A673 (cell line): ENCODE measurements around the gene GPC6. TPM values are rescaled to one million over a fixed set of nuclear protein-coding genes. Genes with fewer than 3 reads are reported as not detected.

Source experiments
- BruUV-seq: library from RNA; stranded (reverse); fragments of 400-500 nt; replicated peaks from 2 replicates; lab custom pipeline; 2021; lab: Mats Ljungman, UMichigan
- CTCF ChIA-PET: fragments of 300-600 bp; sonication (Branson Sonifier 250); formaldehyde crosslinking; loops from one replicate; lab custom pipeline; 2022; ENCODE audit warnings: antibody characterized with exemption; lab: Charles Lee
- POLR2A ChIA-PET: fragments of 300-600 bp; sonication (Branson Sonifier 250); formaldehyde crosslinking; loops from one replicate; lab custom pipeline; 2022; ENCODE audit warnings: antibody characterized with exemption; ENCODE audit not compliant: low non-redundant PET; lab: Charles Lee
- DNase-seq: peaks from one replicate; pipeline ENCODE4 v3.0.0-alpha.2; 2015; ENCODE audit warnings: low spot score
- H3K27ac ChIP-seq: fragments of 200-600 bp; sonication (generic); 2 replicates; pipeline ENCODE4 v1.5.1; 2016; ENCODE audit warnings: mixed run types, low read depth, mild to moderate bottlenecking, mixed read lengths, antibody characterized with exemption, low read length; ENCODE audit not compliant: poor library complexity, severe bottlenecking
- H3K27me3 ChIP-seq: fragments of 200-600 bp; sonication (generic); replicated peaks from 2 replicates; pipeline ENCODE4 v1.6.1; 2017; ENCODE audit warnings: mixed run types, low read depth, mild to moderate bottlenecking, mixed read lengths, antibody characterized with exemption, low read length; ENCODE audit not compliant: insufficient read depth, poor library complexity
- H3K36me3 ChIP-seq: fragments of 200-600 bp; sonication (generic); 2 replicates; pipeline ENCODE4 v1.6.1; 2016; ENCODE audit warnings: mixed run types, mild to moderate bottlenecking, mixed read lengths, antibody characterized with exemption, low read length; ENCODE audit not compliant: insufficient read depth, poor library complexity, severe bottlenecking
- H3K4me1 ChIP-seq: fragments of 200-600 bp; sonication (generic); 2 replicates; pipeline ENCODE4 v1.6.1; 2017; ENCODE audit warnings: mixed run types, mild to moderate bottlenecking, mixed read lengths, antibody characterized with exemption, low read length; ENCODE audit not compliant: insufficient read depth, poor library complexity, severe bottlenecking
- H3K4me3 ChIP-seq: fragments of 200-600 bp; sonication (generic); 2 replicates; pipeline ENCODE4 v1.5.1; 2016; ENCODE audit warnings: low read depth, mixed run types, mild to moderate bottlenecking, mixed read lengths, low read length; ENCODE audit not compliant: poor library complexity, severe bottlenecking
- H3K9me3 ChIP-seq: fragments of 200-600 bp; sonication (generic); 2 replicates; pipeline ENCODE4 v1.6.1; 2016; ENCODE audit warnings: mixed run types, low read depth, mild to moderate bottlenecking, mixed read lengths, antibody characterized with exemption, low read length; ENCODE audit not compliant: poor library complexity, severe bottlenecking
- EZH2 ChIP-seq: fragments of 200-600 bp; sonication (generic); IDR thresholded peaks from 2 replicates; pipeline ENCODE4 v1.6.1; 2017; ENCODE audit warnings: borderline replicate concordance, low read depth, mild to moderate bottlenecking, mixed read lengths, antibody characterized with exemption, low read length; ENCODE audit not compliant: poor library complexity, severe bottlenecking
- intact Hi-C: fragments of 100-400 bp; cut with micrococcal nuclease; formaldehyde crosslinking; loops from one replicate; pipeline ENCODE4 v1.10.0; 2022; ENCODE audit not compliant: unreplicated experiment
- total RNA-seq: library from RNA; stranded (reverse); gene quantifications from 2 replicates; pipeline ENCODE4 v1.2.3, GENCODE V29; 2021
- TF ChIP-seq, protein P1 (sequence below): fragments of 300-800, 200-600 bp; sonication (generic); conservative IDR thresholded peaks from 2 replicates; pipeline ENCODE4 v1.5.1; 2017; ENCODE audit warnings: low read depth, mild to moderate bottlenecking, antibody characterized with exemption, low read length, moderate library complexity, mixed read lengths

Gene GPC6
- total RNA-seq, 1 experiment from 2014 or later, result 23.3 TPM

DNA sequence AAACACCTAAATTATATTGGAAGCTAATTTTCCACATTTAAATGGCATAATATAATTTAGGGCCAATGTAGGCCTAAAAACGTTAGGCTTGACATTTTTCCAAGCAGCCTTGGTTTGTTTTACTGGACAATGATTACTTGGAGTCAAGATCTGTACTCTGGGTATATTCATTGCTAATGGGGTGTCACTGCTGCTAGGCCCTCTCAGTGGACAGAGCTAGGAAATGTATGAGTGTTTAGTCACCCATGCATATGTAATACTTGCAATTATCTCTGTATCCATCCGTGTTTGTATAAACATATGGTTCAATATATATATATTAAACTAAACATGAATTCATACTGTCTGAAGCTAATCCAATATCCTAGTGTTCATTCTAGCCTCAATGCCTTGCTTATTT lies 654.8 kb downstream of the GPC6 start:
- Histone ChIP-seq H3K4me3 (no peak overlapping the region), H3K4me1 (peaks cover 7% of the 10 kb centered on the region), H3K27ac (no peak overlapping the region), H3K36me3 (no peaks in the 10 kb centered on the region), H3K9me3 (no peaks in the 10 kb centered on the region), H3K27me3 (no peaks in the 10 kb centered on the region)
- intact Hi-C loops, result no loop called here
- ChIA-PET CTCF (no interaction called here), POLR2A (no interaction called here)
- TF ChIP-seq EZH2, result no peak
- TF ChIP-seq, protein P1, sequence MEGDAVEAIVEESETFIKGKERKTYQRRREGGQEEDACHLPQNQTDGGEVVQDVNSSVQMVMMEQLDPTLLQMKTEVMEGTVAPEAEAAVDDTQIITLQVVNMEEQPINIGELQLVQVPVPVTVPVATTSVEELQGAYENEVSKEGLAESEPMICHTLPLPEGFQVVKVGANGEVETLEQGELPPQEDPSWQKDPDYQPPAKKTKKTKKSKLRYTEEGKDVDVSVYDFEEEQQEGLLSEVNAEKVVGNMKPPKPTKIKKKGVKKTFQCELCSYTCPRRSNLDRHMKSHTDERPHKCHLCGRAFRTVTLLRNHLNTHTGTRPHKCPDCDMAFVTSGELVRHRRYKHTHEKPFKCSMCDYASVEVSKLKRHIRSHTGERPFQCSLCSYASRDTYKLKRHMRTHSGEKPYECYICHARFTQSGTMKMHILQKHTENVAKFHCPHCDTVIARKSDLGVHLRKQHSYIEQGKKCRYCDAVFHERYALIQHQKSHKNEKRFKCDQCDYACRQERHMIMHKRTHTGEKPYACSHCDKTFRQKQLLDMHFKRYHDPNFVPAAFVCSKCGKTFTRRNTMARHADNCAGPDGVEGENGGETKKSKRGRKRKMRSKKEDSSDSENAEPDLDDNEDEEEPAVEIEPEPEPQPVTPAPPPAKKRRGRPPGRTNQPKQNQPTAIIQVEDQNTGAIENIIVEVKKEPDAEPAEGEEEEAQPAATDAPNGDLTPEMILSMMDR, result no peak
- no peak for DNase-seq
- BruUV-seq, result no TSS peak

DNA sequence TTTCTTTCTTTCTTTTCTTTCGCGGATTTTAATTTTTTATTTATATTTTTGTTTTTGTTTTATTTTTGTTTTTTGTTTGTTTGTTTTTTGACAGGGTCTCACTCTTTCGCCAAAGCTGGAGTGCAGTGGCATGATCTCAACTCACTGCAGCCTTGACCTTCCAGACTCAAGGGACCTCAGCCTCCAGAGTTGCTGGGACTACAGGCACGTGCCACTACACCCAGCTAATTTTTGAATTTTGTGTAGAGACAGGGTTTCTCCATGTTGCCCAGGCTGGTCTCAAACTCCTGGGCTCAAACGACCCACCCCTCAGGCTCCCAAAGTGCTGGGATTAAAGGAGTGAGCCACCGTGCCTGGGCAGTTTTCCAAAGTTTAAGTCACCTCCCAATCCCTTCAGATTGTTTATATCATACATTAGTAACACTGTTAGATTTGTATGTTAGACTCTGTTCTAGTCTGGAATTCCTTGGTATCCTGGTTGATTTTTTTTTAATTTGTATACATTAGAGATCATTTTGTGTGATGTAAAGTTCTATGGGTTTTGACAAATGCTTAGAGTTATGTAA lies 655.6 kb downstream of the GPC6 start:
- no TSS peak for BruUV-seq
- H3K27me3 ChIP-seq, result no peaks in the 10 kb centered on the region
- H3K4me3 ChIP-seq, result no peak overlapping the region
- CTCF ChIA-PET, result no interaction called here
- H3K27ac ChIP-seq, result no peak overlapping the region
- peak; percentile 23 for DNase-seq
- POLR2A ChIA-PET, result no interaction called here
- H3K9me3 ChIP-seq, result no peaks in the 10 kb centered on the region
- TF ChIP-seq EZH2, result no peak
- TF ChIP-seq, protein P1, result no peak
- intact Hi-C loops, result no loop called here
- peaks cover 7% of the 10 kb centered on the region for H3K4me1 ChIP-seq
- H3K36me3 ChIP-seq, result no peaks in the 10 kb centered on the region

DNA sequence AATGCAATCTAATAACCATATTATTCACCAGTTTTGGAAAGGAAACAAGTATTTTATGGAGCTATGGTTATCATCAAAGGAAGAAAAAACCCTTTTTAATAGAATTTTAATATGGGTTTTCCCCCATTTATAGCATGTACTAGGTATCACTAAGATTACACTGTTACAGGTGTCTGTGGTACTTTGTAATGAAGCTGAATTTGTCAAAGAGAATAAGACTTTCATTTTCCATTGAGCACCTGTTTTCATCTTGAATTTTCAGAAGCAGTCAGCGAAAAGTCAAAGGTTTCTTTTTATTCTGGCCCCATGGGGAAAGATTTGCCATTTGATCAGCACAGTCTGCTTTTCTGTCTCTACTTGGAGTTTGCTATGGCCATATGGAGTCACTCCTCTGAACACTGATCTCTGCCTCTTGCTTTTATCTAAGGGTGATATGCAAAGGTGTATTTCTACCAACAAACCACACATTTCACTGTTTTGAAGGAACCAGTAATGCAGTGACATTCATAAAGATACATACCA lies 662.9 kb downstream of the GPC6 start:
- H3K9me3 ChIP-seq, result no peaks in the 10 kb centered on the region
- ChIA-PET CTCF (no interaction called here), POLR2A (no interaction called here)
- H3K27ac ChIP-seq, result no peak overlapping the region
- no peaks in the 10 kb centered on the region for H3K36me3 ChIP-seq
- intact Hi-C loops, result no loop called here
- no peak for DNase-seq
- H3K27me3 ChIP-seq, result no peaks in the 10 kb centered on the region
- BruUV-seq, result no TSS peak
- no peak for TF ChIP-seq EZH2
- TF ChIP-seq, protein P1, result no peak
- peaks cover 22% of the 10 kb centered on the region for H3K4me1 ChIP-seq
- no peak overlapping the region for H3K4me3 ChIP-seq
